Dermis blood vessel endothelial cell (primary cell): ENCODE results near the gene PLCB4. TPM values are rescaled to one million over a fixed set of nuclear protein-coding genes. Genes with fewer than 3 reads are reported as not detected.
"Not testable (repeated sequence)": the region's sequence is repeated elsewhere in the genome, so short reads cannot be mapped to it uniquely, and the experiment has no call there.

Experiments used
- DNase-seq: peaks from one replicate; pipeline ENCODE4 v3.0.0; 2010
- total RNA-seq: library from RNA; depleted of rRNA; stranded (reverse); fragments of >200 nt; gene quantifications from 2 replicates; pipeline ENCODE4 v1.2.3, GENCODE V29; 2014

Gene PLCB4
- total RNA-seq, 1 donor from 2014 or later = 9.9 TPM

DNA sequence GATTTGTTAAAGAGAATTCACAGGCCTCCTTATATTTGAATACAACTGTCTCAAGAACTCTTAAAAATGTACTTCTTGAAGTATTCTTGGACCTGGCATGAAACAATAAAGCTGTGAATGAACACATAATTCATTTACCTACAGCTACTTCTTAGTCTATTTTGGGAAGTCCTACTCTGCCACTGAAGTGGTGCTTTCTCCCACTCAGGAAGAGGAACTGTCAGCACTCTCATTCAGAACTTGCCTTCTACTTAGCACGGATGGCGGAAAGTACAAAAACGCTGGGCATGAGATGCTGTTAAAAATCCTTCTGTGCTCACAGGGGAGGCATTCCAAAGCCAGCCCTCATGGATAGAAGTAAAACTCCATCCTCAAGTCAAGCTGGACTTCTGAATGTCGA, 300.7 kb downstream of the PLCB4 start:
- DNase-seq = no peak

DNA sequence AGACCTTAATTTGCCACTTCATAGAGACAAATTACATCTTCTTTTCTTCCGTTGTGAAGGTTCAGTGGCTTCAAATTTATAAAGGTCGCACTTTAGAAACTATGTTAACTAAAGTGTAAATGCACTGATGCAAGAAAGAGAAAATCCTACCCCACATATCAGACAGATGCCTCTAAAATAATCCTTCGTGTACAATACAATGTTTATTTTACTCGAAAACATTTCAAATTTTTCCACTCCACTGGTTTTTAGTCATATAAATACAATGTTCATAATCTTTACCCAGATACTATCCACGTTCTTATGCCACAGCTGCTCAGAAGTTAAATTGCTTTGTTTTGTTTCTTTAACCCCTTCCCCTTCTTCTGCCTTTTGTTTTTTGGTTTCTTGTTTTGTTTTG, 305.2 kb downstream of the PLCB4 start:
- no peak for DNase-seq

DNA sequence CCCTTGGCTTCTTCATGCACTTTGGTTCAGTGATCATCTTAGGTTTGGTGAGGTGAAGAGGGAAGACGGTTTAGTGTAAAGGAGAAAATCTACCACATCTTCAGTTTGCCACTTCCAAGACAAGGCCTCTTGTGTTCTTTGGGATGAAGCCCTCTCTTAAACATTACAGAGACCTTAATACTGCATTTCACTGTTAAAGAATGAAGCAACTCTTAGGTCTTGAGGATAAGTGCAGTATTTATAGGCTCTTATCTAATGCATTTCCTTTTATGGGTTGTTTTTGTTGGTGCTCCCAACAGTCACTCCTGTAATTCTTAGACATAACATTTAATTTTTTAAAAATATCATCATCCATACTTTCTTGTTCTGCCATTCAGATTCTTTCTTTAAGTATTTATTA, 305.6 kb downstream of the PLCB4 start:
- no peak for DNase-seq

DNA sequence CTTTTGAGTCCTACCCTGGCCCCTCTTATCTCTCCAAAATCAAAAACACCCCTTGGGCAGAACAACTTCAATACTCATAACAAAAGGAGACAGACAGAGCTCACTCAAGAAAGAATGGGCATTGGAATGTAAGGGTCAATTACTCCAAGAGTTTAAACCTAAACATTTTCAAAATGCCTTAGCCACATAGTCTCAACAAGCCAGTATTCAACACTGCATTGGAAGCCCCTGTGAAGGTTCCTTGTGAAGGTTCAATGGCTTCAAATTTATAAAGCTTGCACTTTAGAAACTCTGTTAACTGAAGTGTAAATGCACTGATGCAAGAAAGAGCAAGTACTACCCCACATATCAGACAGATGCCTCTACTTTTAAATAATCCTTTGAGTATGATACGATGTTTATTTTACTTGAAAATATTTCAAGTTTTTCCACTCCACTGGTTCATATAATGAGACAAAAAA, 306.4 kb downstream of the PLCB4 start:
- DNase-seq = no peak

DNA sequence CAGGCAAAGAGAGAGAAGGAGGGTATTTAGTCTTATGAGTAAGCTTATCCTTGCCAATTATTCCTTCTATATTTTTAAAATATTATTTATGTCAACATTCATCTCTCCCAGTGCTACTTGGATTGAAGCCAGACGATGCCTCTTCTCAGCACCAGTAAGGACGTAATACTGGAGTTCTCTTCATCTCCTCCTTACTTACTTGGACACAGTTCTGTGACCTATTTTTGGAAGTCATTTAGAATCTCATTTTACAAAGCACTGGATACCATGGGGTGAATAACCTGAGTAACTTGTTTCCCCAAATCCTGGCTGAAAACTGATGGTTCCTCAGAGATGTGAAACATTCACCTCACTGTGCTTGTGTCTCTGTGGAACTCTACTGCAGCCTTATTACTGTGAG, 308.1 kb downstream of the PLCB4 start:
- no peak for DNase-seq

DNA sequence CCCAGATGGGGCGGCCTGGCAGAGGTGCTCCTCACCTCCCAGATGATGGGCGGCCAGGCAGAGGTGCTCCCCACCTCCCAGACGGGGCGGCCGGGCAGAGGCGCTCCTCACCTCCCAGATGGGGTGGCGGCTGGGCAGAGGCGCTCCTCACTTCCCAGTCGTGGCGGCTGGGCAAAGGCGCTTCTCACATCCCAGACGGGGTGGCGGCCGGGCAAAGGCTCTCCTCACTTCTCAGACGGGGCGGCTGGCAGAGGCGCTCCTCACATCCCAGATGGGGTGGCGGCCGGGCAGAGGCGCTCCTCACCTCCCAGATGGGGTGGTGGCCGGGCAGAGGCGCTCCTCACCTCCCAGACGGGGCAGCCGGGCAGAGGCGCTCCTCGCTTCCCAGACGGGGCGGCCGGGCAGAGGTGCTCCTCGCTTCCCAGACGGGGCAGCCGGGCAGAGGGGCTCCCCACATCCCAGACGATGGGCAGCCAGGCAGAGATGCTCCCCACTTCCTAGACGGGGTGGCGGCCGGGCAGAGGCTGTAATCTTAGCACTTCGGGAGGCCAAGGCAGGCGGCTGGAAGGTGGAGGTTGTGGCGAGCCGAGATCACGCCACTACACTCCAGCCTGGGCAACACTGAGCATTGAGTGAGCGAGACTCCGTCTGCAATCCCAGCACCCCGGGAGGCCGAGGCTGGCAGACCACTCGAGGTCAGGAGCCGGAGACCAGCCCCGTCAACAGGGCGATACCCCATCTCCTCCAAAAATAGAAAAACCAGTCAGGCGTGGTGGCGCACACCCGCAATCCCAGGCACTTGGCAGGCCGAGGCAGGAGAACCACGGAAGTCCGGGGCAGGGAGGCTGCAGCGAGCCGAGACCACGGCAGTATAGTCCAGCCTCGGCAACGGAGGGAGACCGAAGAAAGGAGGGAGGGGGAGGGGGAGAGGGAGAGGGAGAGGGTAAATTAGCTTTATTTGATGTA, 316.7 kb downstream of the PLCB4 start:
- DNase-seq = not testable (repeated sequence)

DNA sequence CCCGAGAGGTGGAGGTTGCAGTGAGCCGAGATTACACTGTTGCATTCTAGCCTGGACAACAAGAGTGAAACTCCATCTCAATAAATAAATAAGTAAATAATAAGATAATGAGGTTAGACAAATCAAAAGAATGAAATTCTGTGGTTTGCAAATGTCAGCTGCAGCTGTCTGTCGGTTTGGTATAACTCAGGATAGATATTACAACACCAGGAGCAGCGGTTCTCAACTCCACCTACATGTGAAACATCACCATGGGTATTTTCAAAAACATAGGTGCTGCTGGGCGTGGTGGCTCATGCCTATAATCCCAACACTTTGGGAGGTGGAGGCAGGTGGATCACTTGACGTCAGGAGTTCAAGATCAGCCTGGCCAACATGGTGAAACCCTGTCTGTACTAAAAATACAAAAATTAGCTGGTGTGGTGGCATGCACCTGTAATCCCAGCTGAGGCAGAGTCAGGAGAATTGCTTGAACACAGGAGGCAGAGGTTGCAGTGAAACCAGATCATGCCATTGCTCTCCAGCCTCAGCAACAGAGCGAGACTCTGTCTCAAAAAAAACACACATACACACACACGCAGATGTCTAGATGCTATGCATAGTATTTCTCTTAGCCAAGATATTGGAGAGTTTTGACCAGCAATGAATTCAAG, 319.4 kb downstream of the PLCB4 start:
- no peak for DNase-seq

DNA sequence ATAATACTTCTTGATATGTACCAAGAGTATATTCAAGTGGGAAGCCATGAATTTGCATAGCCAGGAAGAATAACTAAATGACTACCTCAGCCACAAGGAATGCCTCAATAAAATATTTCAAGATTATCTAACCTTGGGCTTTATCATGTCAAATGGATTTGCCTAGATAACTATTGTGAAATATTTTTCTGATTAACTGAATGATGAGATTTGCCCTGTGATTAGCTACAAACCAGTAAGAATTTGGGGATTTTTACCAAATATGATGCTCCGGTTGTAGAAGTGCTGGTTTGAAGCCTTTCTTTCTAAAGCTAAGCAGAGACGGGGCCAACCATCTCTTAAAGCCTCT, 319.9 kb downstream of the PLCB4 start:
- DNase-seq = no peak

DNA sequence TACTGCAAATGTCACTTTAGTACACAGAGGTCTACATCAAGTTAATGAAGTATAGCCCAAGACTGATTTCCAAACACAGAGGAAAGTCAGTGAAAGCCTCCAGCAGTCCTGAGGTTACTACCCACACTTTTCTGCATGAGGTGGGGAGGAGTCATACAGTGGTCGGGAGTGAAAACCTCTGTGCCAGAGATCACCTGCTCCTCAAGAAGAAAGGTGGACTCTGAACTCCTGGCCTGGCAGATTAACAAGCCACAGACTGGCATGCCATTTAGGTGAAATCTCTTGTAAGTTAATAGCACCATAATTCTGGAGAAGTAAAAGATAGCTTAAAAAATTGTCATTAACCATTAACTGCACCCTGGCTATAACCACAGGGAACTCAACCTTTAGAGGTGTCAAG, 320.5 kb downstream of the PLCB4 start:
- no peak for DNase-seq

DNA sequence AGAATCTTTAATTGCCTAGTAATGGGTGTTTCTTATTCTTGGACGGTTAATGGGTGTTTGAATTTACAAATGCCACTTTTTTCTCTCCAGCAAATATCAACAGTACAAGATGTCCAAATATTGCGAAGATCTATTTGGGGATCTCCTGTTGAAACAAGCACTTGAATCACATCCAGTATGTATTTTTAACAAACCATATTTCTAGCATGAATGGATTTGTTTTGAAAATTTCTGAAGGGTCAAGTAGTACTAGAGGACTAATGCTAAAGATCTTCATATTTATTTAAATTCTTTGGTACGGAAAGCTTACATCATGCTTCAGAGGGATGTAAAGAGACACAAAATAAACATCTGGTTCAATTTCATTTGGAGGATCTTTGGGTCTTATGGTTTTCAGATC, 321.6 kb downstream of the PLCB4 start:
- no peak for DNase-seq

DNA sequence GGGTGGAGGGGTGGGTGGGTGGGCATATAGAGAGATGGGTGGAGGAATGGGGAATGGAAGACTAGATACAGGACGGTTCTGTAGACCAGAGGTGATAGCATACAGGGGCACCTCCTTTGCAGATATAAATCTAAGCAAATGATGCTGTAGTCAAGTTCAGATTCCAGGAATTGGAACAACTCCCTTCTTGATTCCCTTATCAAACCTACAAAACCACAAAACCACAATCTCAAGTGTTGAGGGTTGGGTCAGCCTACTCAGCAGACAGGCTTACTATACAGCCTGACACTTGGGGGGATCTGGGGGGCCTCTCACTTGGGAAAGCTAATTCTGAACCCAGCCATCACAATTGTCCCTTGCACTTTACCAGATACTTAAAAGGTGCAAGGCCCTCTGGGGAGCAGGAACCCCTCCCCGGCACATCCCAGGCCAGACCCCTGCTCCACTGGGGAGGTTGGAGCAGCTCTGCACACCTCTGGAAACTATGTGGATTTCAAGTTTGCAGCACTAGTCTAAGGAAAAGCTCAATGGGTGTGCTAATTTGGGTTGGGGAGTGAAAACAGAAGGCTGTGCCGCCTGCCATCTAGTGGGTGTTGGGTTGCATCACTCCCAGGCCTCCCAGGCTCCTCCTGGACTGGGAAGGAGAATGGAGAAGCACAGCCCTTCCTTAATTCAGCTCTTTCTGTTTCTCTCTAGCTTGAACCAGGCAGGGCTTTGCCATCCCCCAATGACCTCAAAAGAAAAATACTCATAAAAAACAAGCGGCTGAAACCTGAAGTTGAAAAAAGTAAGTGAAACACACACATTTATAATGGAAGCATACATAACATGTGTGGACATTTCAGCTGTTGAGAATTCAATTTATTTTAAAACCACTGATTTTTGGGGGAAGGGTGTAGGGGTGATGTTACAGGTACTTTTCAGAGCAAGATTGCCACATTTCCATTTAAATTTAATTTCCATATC, 324.3 kb downstream of the PLCB4 start:
- DNase-seq = peak; percentile 54

DNA sequence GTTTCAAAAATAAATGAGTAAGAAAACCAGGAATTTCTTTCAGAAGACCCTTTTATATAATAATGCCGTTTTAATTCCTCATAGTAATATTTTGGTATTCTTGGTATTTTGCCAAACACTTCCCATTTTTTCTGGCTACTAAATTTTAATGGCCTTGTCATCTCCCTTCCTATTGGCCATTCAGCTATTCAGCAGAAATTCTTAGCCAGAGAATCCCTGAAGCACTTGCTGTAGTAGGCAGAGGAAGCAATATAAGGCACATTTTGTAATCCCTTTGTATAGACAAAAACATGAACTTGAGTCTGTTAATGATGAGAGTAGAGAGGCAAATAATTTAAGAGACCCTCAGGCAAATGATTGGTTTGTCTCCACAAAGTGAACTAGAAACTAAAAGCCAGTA, 327.1 kb downstream of the PLCB4 start:
- DNase-seq = no peak

DNA sequence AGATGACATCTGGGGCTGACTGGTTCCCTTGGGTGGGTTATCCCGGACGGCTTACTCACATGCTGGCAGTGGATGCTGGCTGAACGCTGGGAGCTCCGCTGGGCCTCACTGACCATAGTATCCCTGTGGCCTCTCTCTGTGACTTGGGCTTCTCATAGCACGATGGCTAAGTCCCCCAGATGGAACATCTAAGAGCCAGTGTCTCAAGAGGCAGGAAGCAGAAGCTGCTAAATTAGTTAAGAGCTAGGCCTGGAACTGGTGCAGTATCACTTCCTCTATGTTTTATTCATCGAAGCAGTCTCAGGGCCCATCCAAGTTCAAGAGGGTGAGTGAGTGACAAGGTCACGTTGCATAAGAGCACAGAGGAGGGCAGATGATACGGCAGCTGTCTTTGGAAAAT, 329.0 kb downstream of the PLCB4 start:
- no peak for DNase-seq

DNA sequence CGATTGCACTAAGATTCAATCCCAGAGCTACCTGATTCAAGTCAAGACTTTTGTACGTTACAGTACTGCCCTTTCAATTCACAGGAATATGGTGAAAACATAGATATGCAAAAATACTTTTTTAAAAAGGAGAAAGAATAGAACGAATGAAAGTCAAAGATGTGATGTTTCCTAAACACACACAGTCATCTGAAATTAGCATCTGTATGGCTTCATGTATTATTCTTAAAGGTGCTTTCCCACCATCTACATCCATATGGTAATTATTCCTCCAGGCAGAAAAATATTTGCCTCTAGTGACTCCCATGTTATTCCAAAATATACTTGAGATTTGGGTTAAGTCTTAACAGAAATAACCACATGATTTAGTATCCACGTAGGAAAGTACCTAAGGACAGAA, 330.0 kb downstream of the PLCB4 start:
- DNase-seq = no peak

DNA sequence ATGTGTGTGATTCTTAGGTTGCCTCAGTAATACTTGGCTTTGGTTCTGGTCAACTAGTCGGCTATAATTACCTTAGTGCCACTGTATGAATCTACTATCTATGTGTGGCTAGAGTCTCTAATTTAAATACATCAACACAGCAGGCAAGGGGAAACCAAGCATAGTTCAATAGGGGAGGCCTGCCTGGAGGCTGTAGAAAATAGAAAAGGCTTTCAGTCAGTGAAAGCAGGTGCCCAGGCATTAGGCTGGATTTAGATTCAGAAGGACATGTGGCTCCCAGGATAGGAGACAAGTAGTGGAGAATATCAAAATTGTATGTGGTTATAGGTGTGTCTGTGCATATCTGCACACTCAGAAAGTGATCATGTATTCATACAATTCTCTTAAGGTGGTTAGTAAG, 330.4 kb downstream of the PLCB4 start:
- DNase-seq = no peak

DNA sequence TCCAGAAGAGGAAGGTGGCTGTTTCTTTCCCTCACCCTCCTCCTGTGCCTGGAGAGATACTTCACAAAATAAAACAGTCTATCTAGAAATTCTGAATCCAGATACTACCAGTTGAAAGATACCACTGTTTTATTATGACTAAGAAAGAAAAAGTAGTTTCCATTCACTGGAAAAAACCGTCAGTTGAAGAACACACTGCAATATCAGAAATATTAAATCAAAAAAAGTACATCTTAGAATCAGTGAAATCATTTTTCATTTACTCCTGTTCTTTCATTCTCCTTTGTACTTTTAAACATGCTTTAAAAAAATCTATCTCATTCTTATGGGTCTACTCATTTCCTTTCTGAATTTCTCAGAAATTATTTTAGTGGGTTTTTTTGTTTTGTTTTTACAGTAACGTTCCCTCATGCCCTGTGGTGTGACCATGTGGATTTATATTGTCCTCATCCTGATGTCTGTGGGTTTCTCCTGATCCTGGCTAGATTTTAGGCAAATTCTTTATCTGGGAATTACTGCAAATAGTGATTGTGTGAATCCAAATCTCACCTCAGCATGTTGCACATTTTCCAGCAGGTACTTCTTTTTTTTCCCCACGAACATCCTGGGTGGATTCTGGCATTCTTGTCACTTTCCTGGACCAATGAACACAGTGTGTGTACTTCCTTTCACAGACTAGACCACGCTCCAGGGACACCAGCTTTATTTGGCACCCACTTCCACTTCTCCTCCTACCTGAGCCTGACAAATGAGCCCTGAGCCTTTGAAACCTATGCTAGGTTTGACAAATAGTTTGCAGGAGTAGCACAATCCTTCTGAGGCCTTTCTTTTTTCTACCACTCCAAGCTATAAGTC, 331.5 kb downstream of the PLCB4 start:
- DNase-seq = no peak

DNA sequence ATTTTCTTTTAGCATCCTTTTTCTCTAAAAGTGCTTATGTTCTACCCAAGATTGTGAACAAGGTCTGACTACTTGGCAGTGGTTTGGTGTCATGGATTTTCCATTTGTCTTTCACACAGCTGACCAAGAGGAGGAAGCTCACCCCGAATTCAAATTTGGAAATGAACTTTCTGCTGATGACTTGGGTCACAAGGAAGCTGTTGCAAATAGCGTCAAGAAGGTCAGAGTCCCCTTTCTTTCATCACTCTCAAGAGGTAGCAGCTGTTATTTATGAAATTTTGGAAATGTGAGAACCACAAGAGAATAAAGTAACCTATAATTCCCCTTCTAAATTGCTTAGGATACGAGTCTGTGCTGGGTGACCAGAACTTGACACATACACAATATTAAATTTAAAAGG, 332.5 kb downstream of the PLCB4 start:
- no peak for DNase-seq

DNA sequence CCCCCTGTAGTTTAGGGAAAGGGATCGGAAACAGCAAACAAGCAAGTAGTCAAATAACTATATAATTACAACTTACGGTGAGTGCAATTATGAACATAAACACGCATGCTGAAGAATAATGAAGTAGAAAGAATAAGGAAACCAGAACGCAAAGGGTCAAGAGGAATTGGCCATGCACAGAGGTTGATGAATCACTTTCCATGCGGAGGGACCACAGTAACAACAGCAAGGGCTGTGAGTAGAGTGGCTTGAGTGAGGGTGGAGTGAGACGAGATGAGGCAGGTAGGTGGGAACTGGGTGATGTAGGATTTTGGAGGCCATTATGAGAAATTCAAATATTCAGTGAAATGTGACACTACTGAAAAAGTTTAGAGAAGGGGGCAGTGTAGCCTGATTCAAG, 333.3 kb downstream of the PLCB4 start:
- DNase-seq = no peak

DNA sequence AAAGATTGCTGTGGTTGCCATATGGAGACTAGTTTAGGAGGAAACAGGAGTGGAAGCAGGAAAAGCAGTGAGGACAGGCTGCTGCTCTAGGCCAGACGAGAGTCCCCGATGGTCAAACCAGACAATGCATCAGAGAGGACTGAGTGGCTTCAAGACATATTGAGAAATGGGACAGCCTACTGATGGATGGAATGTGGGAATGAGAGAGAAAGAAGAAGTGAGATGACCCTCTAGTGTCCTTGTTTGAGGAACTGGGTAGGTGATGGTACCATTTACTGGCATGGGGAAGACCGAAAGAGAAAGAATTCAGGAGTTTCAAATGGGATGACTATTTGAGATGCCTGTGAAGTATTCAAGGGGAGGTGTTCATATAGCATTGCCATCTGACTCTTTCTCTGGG, 333.7 kb downstream of the PLCB4 start:
- no peak for DNase-seq

DNA sequence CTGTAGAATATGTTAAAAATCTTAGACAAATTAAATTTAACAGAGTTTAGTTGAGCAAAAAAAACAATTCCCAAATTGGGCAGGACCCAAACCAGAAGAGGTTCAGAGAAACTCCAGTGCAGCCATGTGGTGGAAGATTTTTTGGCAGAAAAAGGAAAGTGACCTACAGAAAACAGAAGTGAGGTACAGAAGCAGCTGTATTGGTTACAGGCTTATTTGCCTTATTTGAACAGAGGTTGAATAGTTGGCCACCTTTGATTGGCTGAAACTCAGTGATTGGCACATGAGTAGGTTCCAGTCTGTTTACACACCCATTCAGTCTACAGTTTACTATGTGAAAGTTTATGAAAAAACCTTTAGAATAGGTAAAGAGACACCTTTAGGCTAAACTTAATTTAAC, 334.6 kb downstream of the PLCB4 start:
- DNase-seq = no peak

DNA sequence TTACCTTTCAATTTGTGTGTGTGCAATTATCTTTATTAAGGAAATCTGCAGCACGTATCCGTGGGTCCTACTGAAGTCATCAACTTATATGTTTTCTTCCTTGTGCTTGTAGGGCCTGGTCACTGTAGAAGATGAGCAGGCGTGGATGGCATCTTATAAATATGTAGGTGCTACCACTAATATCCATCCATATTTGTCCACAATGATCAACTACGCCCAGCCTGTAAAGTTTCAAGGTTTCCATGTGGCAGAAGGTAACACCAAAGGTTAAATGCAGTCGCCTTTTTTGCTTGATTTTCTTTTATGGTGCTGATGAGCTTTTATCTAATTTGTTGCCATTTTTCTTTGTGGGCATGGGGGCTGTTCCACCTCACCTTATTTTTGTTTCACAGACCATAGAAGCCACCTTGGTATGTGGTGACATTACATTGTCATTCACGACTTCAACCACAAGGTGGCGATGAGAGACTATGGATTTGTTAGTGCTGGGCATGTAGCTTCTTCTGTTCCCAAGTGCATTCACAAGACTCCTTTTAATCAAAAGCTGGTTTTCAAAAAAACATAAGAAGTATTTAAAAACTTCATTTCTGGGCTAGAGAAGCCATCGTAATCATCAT, 339.0 kb downstream of the PLCB4 start:
- peak; percentile 88 for DNase-seq
